ENCODE data around the gene RAP1GAP. TPM values are rescaled to one million over a fixed set of nuclear protein-coding genes. Genes with fewer than 3 reads are reported as not detected.

RAP1GAP gene
- total RNA-seq, 1 donor from 2014 or later = 2.2 TPM

DNA sequence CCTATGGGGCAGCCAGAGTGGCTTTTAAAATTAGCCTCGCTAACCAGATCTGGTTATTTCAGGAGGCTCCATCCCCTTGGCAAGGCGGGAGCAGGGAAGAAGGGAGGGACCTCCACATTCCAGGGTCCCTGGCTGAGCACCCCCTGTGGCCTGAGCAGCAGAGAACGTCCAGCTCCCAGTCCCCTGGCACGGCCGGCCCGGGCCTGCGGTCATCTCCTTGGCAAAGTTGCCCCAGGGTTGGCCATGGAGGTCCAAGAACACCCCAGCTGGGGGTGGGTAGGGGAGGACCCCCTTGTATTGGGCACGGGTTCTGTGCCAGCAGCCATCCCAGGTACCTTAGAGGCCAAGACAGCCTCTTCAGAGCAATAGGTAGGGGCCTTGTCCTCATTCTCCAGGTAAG lies 75.9 kb downstream of the RAP1GAP start:
- DNase-seq (ENCODE audit: low spot score) = no peak

DNA sequence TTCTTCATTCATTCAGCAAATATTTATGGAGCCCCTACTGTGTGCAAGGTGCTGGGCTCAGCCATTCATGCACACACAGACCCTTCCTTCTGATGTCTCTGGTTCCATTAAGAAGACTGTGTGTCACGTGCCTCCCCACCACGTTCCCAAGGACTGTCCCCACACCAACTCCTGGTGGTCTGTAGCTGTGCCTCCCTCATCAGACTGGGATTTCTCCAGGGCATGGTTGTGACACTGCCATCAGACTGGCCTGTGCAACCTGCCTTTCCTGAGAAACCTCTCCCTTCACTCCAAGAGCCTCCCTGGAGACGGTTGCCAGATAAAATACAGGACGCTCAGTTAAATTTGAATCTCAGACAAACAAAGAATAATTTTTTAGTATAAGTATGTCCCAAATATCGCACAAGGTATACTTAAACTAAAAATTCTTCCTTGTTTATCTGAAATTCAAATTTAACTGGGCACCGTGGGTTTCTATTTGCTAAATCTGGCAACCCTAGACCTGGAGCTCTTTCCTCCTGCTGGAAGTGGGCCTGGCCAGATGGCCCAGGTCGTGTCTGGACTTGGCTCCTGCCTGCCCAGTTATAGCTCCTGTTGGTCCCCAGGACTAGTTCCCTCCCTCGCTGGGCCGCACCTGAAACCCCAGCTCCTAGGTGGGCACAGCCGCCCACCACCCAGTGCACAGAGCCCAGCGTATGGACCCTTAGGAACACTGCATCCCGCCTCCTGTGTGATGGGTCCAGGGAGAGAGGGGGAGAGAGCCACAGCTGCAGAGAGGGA lies 76.9 kb downstream of the RAP1GAP start:
- no peak for DNase-seq (ENCODE audit: low spot score)

DNA sequence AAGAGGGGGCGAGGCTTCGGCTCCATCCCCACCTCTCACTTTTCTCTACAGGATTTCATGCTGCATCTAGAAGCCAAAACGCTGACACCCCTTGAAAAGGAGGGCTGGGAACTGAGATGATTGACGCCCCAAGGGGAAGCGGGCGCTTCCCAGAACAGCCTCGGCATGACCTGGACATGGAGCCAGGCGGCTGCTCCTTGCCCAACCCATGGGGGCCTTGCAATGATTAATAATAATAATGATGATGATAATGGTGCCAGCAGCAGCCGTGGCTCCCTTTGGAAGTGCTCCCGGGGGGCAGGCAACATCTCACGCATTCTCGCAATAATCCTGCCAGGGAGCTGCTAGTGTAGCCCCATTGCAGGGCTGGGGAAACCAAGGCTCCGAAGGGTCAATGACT lies 78.2 kb downstream of the RAP1GAP start:
- DNase-seq (ENCODE audit: low spot score) = no peak

DNA sequence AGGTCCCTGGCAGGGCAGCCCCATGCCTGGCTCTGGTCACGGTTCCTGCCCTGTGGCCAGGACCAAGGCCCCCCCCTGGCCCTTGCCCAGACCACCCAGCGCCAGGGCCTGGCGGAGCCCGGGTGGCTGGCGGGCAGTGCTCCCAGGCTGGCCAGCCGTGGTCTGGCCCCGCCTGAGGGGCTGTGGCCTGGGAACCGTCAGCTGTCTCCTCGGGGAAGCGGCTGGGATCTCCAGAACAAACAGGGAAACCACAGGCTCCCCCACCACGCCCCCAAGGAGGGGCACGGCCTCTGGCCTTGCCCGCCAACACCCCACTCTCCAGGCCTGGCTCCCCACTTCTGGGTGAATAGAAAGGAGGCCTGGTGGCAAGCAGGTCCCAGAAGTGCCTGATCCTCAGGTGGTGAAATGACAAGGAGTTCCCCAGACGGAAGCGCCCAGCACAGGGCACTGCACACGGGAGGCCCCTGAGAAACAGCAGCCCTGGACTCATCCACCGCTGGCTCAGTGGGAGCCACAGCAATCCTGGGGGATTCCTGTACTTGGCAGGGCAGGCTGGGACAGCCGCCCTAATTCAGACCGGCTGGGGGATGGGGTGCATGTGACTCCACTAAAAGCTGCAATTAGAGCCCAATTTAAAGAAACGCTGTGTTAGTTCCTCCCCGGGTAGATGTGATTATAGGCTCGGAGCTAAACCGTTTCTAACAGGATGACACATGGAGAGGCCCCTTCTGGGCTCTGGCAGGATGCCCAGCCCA lies 78.9 kb downstream of the RAP1GAP start:
- DNase-seq (ENCODE audit: low spot score) = no peak

DNA sequence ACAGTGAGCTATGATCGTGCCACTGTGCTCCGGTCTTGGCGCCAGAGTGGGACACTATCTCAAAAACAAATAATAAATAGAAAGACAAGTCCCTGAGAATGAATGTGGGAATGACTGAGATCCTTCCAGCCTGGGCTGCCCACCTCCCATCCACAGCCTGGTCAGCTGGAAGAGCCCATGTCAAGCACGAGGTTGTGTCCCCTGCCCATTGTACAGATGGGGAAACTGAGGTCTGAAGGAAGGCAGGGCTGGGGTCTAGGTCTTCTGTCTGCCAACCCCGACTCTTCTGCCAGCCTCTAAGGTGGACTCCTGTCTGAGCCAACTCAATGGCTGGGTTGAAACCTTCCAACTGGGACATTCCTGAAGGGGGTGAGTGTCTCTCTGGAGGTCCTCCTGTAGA lies 79.5 kb downstream of the RAP1GAP start:
- DNase-seq (ENCODE audit: low spot score) = no peak

DNA sequence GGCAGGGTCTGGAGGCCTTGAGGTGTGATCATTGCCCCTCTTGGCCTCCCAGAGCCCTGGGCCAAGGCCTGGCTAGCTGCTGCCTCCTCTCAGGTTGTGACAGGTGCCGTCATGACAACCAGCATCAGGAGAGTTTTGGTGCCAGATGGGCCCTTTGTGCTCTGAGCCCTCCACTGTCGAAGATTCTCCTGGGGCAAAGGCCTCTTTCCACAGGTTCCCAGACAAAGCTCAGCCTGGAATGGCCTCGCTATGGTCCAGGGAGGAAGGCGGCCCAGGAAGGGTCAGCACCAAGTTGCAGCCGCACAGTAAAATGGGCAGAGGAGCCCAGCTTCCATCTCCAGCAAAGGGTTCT lies 81.6 kb downstream of the RAP1GAP start:
- no peak for DNase-seq (ENCODE audit: low spot score)

DNA sequence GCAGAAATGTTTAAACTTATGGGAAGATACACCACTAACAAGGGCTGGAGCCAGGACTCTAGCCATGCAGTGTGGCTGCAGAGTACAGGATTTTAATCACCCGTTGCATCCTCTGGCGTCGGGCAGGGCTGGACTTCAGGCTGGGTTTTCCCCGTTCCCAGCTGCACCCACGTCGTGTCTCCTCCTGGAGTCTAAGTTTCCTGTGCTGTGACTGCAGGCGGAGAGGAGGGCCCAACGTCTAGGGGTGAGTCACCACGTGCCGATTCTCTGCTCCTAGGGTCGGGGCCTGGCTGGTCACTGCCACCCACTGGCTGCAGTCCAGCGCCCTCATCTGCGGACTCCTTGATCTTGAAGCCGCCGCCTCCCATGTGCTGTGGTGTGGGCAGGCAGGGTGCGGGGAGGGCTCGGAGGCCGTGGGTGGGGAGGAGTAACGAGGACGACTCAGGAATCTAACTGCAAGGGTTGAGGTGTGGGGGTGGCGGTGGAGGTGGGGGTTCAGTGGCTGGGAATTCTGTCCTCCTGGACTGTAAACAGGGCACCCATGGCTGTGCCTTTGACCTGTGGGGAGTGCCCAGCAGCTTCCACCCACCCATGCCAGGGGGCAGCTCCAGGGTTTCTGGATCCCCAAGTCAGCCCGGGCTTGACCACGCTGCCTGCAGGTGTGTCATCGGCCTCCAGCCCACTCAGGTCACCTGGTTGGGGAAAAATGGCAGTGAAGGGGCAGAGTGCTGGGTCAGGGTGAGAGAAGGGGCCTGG lies 82.1 kb downstream of the RAP1GAP start:
- peak; percentile 71 for DNase-seq (ENCODE audit: low spot score)

DNA sequence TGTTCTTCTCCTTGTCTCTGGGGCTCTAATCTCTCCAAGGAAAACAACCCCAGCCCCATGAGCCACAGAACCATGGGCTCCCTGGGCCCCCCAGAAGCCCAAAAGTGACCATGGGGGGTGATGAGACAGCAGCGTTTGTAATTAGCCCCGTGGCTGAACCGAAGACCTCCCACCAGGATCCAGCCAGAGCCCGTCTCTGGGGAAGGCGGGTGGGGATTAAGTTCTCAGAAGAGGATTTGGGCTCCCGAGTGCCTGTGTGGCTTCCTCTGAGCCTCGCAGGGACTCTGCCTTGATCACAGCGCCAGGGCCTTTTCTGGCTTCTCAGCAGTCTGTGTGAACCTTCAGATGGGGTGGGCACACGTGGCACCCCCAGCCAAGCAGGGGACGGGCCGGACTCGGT lies 82.9 kb downstream of the RAP1GAP start:
- peak; percentile 46 for DNase-seq (ENCODE audit: low spot score)

DNA sequence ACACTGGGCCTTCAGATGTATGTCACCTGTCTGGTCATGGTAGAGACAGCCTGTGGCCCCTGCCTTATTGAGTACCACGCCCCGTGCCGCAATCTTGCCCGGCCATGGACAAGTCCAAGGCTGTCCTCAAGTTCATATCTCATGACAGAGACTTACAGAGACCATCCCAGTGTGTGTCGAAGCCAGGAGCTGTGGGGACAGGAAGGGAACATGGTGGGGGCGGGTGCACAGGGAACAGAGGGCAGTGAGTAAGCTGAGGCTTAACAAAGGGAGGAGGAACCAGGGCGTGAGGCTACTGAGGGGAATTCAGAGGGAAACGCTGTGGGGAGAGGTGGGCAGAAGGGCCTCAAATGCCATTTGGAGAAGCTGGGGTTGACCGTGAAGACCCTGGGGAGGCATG lies 84.1 kb downstream of the RAP1GAP start:
- no peak for DNase-seq (ENCODE audit: low spot score)

DNA sequence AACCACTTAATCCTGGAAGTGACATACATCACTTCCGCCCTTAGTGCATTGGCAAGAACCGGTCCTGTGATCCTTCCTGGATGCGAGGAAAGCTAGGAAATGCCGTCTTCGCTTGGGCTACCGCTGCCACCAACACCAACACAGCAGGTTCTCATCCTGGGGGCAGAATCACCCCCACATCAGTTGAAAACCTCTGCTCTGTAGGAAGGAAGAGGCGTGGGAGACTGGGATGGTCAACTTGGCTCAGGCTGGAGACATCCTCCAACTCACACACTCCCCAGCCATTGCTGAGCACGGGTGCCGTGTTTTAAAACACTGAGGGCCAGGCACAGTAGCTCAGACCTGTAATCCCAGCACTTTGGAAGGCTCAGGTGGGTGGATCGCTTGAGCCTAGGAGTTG lies 85.1 kb downstream of the RAP1GAP start:
- DNase-seq (ENCODE audit: low spot score) = no peak

DNA sequence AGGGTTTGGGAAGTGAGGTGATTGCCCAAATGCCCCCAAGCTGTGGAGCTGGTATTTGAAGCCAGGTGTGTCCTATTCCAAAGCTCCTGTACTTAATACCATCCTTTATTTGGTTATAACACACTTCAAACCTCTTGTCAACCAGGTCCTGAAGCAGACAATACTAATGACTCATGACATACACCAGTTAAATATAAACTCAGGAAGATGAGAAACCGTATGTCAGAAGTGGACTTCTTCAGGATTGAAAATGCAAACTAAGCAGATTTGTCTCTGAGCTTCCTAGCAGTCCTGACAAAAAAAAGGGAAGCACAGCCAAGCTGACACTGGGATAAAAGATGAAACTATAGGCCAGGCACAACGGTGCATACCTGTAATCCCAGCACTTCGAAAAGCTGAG lies 89.4 kb downstream of the RAP1GAP start:
- no peak for DNase-seq (ENCODE audit: low spot score)

DNA sequence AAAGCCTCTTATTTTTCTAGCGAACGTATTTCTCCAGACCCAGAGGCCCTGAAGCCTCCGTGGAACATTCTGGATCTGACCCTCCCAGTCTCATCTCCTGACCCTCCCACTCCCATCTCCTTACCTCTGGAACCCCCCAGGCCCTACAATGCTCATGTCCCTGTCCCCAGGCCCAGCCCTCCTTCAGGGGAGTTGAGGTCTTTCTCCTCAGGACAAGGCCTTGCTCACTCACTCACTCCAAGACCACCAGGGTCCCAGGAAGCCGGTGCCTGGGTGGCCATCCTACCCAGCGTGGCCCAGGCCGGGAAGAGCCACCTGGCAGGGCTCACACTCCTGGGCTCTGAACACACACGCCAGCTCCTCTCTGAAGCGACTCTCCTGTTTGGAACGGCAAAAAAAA lies 91.2 kb downstream of the RAP1GAP start:
- no peak for DNase-seq (ENCODE audit: low spot score)

DNA sequence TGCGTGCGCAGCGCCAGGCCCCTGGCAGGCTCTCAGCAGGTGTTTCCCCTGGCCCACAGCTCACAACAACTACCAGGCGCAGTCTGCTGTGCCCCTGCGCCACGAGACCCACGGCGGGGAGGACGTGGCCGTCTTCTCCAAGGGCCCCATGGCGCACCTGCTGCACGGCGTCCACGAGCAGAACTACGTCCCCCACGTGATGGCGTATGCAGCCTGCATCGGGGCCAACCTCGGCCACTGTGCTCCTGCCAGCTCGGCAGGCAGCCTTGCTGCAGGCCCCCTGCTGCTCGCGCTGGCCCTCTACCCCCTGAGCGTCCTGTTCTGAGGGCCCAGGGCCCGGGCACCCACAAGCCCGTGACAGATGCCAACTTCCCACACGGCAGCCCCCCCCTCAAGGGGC lies 91.8 kb downstream of the RAP1GAP start:
- DNase-seq (ENCODE audit: low spot score) = no peak

DNA sequence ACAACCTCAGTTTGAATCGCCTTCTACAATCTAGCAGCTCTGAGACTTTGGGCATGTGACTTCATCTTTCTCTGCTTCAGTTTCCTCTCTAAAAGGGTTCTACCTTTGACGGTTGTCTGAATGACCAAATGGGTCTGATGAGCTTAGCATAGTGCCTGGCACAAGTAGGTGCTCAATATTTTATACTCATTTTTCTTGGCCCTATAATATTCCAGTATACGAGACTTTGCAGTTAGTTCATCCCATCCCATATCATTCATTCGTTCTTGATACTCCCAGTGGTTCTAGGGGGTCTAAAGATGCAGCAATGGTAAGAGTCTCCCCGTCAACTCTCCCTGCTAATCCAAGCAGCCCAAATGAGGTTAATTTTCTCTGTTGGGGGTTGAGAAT lies 92.4 kb downstream of the RAP1GAP start:
- no peak for DNase-seq (ENCODE audit: low spot score)

DNA sequence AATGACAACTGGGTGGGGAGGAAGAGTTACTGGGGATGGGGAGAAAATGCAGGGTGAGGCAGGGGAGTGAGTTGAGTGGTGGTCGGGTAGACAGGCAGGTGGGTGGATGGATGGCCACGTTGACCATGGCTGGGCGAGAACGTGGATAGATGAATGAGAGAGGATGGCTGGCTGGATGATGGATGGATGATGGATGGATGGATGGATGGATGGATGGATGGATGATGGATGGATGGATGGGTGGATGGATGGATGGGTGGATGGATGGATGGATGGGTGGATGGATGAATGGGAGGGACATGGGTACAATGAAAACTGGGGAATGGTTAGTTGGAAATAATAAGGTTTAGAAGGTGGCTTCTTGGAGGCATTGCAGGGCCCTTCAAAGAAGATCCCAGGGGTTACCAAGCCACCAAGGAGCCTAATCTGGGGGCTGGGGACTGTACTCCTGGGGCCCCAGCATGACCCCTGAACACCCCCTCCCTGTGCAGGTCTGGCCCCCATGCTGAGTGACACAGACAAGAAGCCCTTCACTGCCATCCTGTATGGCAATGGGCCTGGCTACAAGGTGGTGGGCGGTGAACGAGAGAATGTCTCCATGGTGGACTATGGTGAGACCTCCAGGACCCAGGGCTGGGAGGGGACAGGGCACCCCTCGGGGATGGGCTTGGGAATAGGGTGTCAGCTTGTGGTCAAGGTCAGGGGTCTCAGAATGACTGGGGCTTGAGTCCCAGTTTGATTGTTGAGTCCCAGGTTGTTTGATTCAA lies 92.9 kb downstream of the RAP1GAP start:
- no peak for DNase-seq (ENCODE audit: low spot score)

DNA sequence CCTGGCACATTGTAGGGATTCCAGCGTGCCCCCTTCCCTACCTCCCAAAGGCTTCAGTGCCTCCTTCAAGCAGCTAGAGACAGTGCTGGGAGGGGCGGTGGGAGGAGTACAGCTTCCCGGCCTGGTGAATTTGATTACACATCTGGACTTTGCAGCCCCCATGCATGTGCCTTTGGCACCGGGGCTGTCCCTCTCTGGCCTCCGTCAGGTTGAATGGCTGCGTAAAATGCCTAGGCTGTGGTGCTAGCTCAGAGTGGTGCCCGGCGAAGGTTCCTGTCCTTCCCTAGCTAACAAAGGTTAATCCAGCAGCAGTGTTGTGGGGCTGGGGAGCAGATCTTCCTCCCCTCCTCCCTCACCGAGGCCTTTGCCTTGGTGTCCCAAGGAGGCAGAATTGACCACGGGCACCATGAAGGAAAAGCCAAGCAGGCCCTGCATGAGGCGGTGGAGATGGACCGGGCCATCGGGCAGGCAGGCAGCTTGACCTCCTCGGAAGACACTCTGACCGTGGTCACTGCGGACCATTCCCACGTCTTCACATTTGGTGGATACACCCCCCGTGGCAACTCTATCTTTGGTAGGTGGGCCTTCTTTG lies 93.7 kb downstream of the RAP1GAP start:
- no peak for DNase-seq (ENCODE audit: low spot score)

DNA sequence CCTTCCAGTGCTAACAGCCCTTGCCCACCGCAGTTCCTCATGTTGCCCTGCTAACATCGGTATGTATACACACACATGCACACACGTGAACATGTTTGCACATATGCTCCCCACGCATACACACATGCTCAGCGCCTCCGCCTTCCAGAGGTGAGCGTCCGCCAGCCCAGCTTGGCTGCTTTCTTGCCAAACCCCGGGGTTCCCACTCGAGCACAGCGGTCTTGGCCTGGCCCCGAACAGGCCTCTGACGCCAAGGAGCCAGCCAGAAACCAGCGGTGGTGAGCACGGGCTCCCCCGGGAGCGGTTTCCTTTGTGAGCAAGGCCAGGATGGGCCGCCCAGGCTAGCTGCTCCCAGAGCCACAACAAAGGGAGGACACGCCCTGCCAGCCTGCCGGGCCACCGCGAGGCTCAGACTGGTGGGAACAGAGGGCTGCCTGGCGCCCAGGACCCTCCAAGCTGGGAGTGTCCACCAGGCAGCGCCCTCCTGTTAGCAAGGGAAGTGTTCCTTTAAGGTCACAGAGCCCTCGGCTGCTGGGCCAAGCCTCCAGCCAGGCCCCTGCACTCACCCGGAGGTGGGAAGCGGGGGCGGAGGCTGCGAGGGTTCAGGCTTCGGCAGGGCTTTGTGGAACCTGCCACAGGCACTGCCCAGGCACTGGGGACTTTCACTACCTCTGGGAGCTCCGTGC lies 94.5 kb downstream of the RAP1GAP start:
- no peak for DNase-seq (ENCODE audit: low spot score)

DNA sequence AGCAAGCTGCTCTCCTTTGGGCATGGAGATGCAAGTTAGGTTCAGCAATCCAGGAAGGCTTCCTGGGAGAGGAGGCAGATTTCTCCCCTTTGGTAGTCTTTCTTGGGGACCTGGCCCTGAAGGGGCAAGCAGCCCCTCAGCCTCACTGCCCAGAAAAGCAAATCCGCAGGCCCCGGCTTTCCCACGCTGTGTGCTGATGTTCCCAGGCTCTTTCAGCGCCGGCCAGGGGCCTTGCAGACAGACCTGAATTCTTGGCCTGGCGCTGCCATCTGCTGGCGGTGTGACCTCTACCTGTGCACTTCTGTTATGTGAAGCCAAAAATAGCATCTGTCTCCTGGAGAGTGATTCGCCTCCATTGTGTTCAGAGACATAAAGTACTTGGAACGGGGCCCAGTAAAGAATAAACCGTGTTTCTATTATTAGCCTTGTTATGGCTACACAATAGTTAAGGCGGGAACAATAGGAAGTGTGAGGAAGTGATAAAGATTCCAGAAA lies 95.1 kb downstream of the RAP1GAP start:
- DNase-seq (ENCODE audit: low spot score) = peak; percentile 43

DNA sequence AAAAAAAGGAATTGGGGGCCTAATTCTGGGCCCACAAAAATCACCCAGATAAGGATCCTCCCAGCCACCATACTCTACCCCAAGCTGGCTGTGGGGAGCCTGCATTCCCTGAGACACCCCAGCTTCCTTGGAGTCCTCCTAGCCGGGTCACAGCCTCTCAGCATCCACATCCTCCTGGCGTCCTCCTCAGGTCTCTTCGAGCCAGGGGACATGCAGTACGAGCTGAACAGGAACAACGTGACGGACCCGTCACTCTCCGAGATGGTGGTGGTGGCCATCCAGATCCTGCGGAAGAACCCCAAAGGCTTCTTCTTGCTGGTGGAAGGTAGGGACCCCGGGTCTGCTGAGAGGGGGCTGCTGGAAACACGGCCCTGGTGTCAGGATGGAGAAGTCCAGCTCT lies 95.7 kb downstream of the RAP1GAP start:
- DNase-seq (ENCODE audit: low spot score) = no peak

DNA sequence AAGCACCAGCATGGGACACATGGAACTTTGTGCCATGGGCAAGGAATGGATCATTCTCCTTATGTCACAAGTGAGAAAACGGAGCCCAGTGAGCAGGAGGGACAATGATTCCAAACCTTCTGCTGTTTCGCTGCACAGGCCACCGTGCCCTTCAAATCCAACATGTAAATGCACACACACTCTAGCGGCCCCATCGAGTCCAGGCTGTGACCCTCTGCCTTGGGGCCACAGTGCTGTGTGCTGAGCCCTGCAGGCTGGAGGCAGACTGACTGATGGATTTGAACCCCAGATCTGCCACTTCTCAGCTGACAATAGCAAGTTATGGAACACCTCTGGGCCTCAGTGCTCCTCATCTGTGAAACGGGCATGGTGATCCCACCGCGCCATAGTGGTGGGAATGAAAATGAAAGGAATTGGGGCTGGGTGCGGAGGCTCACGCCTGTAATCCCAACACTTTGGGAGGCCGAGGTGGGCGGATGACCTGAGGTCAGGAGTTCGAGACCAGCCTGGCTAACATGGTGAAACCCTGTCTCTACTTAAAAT lies 96.4 kb downstream of the RAP1GAP start:
- no peak for DNase-seq (ENCODE audit: low spot score)
